Testis (tissue), 2 donors: ENCODE data around the gene XPNPEP3.

Experiments
- POLR2A ChIP-seq: fragments of 450-650 bp; IDR thresholded peaks from one replicate; pipeline ENCODE4 v1.6.1; 2017; ENCODE audit warnings: antibody characterized with exemption, mild to moderate bottlenecking, moderate library complexity
- TF ChIP-seq, protein P1 (sequence below), 3 experiments: fragments of 450-650 bp in 2 of 3; fragments of 200-600 bp in 1 of 3; sonication (generic) in 1 of 3; IDR thresholded peaks; one replicate each; pipeline ENCODE4 v1.5.1; 2016 to 2019; ENCODE audit warnings: antibody characterized with exemption in 3 of 3, mild to moderate bottlenecking in 2 of 3, moderate library complexity in 1 of 3

DNA sequence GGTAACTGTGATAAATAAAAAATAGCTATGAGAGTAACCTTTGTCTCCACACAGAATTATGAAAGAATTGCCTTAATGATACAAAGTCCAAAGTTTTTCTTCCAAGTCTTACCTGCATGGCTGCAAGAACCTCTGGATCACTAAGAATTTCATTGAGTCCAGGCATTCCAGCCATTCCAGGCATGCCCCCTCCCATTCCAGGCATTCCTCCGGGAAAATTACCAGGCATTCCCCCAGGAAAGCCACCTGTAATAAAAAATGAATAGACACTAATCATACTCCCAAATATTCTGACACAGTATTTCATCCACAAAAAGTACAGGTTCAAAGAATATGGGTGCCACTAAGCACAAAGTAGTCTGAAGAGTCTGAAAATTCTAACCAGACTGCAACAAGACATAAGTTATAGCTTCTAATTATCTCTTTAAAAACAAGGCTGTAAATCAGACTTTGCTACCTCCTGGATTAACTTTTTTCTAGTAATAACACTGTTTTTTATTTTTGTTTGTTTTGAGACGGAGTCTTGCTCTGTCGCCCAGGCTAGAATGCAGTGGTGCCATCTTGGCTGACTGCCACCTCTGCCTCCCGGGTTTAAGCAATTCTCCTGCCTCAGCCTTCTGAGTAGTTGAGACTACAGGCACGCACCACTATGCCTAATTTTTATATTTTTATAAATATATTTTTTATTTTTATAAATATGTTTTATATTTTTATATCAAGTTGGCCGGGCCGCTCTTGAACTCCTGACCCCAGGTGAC is 29.8 kb upstream of the XPNPEP3 start:
- TF ChIP-seq, protein P1, sequence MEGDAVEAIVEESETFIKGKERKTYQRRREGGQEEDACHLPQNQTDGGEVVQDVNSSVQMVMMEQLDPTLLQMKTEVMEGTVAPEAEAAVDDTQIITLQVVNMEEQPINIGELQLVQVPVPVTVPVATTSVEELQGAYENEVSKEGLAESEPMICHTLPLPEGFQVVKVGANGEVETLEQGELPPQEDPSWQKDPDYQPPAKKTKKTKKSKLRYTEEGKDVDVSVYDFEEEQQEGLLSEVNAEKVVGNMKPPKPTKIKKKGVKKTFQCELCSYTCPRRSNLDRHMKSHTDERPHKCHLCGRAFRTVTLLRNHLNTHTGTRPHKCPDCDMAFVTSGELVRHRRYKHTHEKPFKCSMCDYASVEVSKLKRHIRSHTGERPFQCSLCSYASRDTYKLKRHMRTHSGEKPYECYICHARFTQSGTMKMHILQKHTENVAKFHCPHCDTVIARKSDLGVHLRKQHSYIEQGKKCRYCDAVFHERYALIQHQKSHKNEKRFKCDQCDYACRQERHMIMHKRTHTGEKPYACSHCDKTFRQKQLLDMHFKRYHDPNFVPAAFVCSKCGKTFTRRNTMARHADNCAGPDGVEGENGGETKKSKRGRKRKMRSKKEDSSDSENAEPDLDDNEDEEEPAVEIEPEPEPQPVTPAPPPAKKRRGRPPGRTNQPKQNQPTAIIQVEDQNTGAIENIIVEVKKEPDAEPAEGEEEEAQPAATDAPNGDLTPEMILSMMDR (IDR thresholded peaks at IDR 0.05), result no peak
- no peak for TF ChIP-seq POLR2A
